A549 (cell line): ENCODE measurements around the gene HRCT1.

Experiments
- CTCF ChIP-seq: fragments of >200 bp; sonication (Bioruptor Twin); formaldehyde crosslinking; IDR thresholded peaks from 3 replicates; pipeline ENCODE4 v1.5.1; 2016
- FOSL2 ChIP-seq, 2 experiments: fragments of 450-650 bp in 1 of 2; fragments of >200 bp in 1 of 2; sonication (Bioruptor Twin) in 1 of 2; formaldehyde crosslinking; IDR thresholded peaks; 2 replicates each; pipeline versions ENCODE4 v1.5.0 to v1.6.1; 2016 to 2020; ENCODE audit warnings: mild to moderate bottlenecking in 1 of 2, moderate library complexity in 1 of 2
- FOXS1 ChIP-seq: fragments of 250-450 bp; sonication (Bioruptor Pico); IDR thresholded peaks from 2 replicates; pipeline ENCODE4 v1.5.0; 2020; ENCODE audit warnings: mild to moderate bottlenecking, moderate library complexity
- JUN ChIP-seq, 2 experiments: fragments of >200 bp; sonication (Bioruptor Twin); formaldehyde crosslinking; IDR thresholded peaks; 2 replicates in 1 of 2; 3 replicates in 1 of 2; pipeline ENCODE4 v1.6.1; 2016 to 2017
- KDM1A ChIP-seq: fragments of 200-600 bp; sonication (generic); IDR thresholded peaks from 2 replicates; pipeline ENCODE4 v1.6.1; 2016; ENCODE audit warnings: low read depth, mild to moderate bottlenecking
- NR3C1 ChIP-seq: fragments of >200 bp; sonication (Bioruptor Twin); formaldehyde crosslinking; IDR thresholded peaks from 3 replicates; pipeline ENCODE4 v1.6.1; 2017
- POLR2A ChIP-seq: IDR thresholded peaks from 2 replicates; pipeline ENCODE4 v1.6.1; 2012; ENCODE audit warnings: mild to moderate bottlenecking, low read length
- RAD21 ChIP-seq, 2 experiments: fragments of >200 bp in 1 of 2; sonication (Bioruptor Twin) in 1 of 2; formaldehyde crosslinking in 1 of 2; IDR thresholded peaks in 1 of 2; conservative IDR thresholded peaks in 1 of 2; 2 replicates in 1 of 2; 3 replicates in 1 of 2; pipeline ENCODE4 v1.6.1; 2012 to 2018; ENCODE audit warnings: inconsistent platforms in 1 of 2
- ZSCAN20 ChIP-seq: fragments of 250-450 bp; sonication (Bioruptor Pico); IDR thresholded peaks from 2 replicates; pipeline ENCODE4 v1.8.0; 2022; ENCODE audit warnings: mild to moderate bottlenecking, moderate library complexity

GRCh38 chr9:35856206-35856605 is 49.8 kb upstream of the HRCT1 start:
- TF ChIP-seq CTCF (no peak), POLR2A (no peak), RAD21 (conservative IDR thresholded peaks at IDR 0.05 in 1 of 2, IDR thresholded peaks at IDR 0.05 in 1 of 2) (no peak), NR3C1 (no peak), FOSL2 (IDR thresholded peaks at IDR 0.05) (no peak), FOSL2 (CRISPR knock-in tag; IDR thresholded peaks at IDR 0.05) (no peak), ZSCAN20 (no peak), JUN (IDR thresholded peaks at IDR 0.05) (no peak), KDM1A (no peak), FOXS1 (no peak)
